Measurements from ENCODE around the gene CRISPLD2. TPM values are rescaled to one million over a fixed set of nuclear protein-coding genes. Genes with fewer than 3 reads are reported as not detected.
A peak's percentile ranks its signal among the peaks of the same experiment; 100 is the strongest.

Gene CRISPLD2
- total RNA-seq, 2 experiments from 2014 or later = 0.16 TPM; not detected in 1

DNA sequence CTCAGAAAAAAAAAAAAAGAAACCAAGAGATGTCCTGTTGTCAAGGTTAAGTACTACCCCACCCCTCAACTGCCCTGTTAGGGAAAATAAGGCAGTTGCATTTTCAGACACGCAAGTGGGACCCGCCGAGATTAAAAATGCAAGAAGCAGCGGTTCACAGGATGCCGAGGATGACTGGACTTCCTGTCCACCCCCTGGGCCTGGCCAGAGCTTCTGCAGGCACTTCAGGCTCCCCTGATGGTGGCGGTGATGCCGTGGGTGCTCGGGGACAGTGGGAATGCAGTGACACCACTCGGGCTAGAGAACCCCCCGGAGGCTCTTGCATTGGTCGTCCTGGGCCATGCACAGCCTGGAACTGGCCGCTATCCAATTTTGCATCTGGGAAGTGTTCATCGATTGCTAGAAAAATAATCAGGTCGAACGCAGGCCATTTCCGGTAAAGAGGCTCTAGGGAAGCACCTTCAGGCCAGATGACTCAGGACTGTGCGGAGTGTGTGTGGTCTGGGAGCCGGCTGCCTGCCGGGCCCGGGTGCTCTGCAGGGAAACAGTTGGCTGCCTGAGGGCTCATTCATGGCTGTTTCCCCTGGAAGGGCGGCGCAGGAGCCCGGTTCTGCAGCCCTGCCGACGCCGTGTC is 13.4 kb upstream of the CRISPLD2 start:
- peaks cover 5% of the 10 kb centered on the region for H3K27me3 Mint-ChIP-seq
- intact Hi-C loops (cut with micrococcal nuclease) = no loop called here
- DNase-seq (peak; percentile 11), ATAC-seq (no peak)
- no peak overlapping the region for H3K4me3 Mint-ChIP-seq
- peaks cover 15% of the 10 kb centered on the region for H3K4me1 Mint-ChIP-seq (ENCODE audit: low read depth)
- no peaks in the 10 kb centered on the region for H3K9me3 Mint-ChIP-seq
- TF ChIP-seq, protein P1, sequence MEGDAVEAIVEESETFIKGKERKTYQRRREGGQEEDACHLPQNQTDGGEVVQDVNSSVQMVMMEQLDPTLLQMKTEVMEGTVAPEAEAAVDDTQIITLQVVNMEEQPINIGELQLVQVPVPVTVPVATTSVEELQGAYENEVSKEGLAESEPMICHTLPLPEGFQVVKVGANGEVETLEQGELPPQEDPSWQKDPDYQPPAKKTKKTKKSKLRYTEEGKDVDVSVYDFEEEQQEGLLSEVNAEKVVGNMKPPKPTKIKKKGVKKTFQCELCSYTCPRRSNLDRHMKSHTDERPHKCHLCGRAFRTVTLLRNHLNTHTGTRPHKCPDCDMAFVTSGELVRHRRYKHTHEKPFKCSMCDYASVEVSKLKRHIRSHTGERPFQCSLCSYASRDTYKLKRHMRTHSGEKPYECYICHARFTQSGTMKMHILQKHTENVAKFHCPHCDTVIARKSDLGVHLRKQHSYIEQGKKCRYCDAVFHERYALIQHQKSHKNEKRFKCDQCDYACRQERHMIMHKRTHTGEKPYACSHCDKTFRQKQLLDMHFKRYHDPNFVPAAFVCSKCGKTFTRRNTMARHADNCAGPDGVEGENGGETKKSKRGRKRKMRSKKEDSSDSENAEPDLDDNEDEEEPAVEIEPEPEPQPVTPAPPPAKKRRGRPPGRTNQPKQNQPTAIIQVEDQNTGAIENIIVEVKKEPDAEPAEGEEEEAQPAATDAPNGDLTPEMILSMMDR (IDR thresholded peaks at IDR 0.05) = no peak
- no peak overlapping the region for H3K27ac Mint-ChIP-seq
- ChIA-PET POLR2A (no interaction called here), CTCF (no interaction called here)
- H3K36me3 Mint-ChIP-seq (ENCODE audit: low read depth) = no peaks in the 10 kb centered on the region

DNA sequence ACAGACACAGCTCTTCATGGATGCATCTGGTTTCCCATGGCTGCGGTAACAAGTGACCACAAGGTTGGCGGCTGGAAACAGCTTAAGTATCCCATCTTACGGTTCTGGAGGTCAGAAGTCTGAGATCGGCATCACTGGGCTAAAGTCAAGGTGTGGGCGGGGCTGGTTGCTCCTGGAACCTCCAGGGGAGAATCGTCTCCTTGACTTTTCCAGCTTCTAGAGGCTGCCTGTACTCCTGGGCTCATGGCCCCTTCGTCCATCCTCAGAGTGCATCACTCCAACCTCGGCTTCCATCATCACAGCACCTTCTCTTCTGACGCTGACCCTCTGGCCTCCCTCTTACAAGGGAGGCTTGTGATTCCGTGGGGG is 12.9 kb upstream of the CRISPLD2 start:
- intact Hi-C loops (cut with micrococcal nuclease) = no loop called here
- CTCF ChIA-PET = no interaction called here
- H3K4me1 Mint-ChIP-seq (ENCODE audit: low read depth) = peaks cover 15% of the 10 kb centered on the region
- no peaks in the 10 kb centered on the region for H3K9me3 Mint-ChIP-seq
- TF ChIP-seq, protein P1 (IDR thresholded peaks at IDR 0.05) = no peak
- no peaks in the 10 kb centered on the region for H3K36me3 Mint-ChIP-seq (ENCODE audit: low read depth)
- POLR2A ChIA-PET = no interaction called here
- ATAC-seq = no peak
- no peak overlapping the region for H3K27ac Mint-ChIP-seq
- peaks cover 5% of the 10 kb centered on the region for H3K27me3 Mint-ChIP-seq
- no peak for DNase-seq
- H3K4me3 Mint-ChIP-seq = no peak overlapping the region

DNA sequence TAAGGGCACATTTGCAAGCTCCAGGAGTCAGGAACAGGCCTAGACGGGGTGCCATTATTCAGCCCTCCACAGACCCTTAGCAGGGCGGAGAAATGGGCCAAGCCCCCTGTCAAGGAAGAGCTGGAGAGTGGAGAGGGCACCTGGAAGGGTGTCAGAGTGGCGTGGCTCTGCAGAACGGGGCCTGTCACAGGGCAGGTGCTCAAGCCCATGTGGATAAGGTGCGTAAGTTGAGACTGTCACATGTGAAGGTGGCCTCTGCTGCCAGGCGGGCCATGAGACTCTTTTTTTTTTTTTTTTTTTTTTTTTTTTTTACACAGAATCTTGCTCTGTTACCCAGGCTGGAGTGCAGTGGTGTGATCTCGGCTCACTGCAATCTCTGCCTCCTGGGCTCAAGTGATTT is 12.0 kb upstream of the CRISPLD2 start:
- ATAC-seq (no peak), DNase-seq (no peak)
- Mint-ChIP-seq H3K4me1 (ENCODE audit: low read depth) (peaks cover 15% of the 10 kb centered on the region), H3K27ac (no peak overlapping the region), H3K9me3 (no peaks in the 10 kb centered on the region), H3K36me3 (ENCODE audit: low read depth) (no peaks in the 10 kb centered on the region), H3K27me3 (peaks cover 5% of the 10 kb centered on the region), H3K4me3 (no peak overlapping the region)
- TF ChIP-seq, protein P1 (IDR thresholded peaks at IDR 0.05) = no peak
- ChIA-PET POLR2A (interaction anchor here (0.6 kb wide), 1 partner anchor 41 kb away, joined by 5 read pairs; no protein-coding TSS in a partner anchor), CTCF (interaction anchor here (1.1 to 1.3 kb wide), 2 partner anchors 11 to 163 kb away, joined by 3 read pairs; no protein-coding TSS in a partner anchor)
- intact Hi-C loops (cut with micrococcal nuclease) = no loop called here

DNA sequence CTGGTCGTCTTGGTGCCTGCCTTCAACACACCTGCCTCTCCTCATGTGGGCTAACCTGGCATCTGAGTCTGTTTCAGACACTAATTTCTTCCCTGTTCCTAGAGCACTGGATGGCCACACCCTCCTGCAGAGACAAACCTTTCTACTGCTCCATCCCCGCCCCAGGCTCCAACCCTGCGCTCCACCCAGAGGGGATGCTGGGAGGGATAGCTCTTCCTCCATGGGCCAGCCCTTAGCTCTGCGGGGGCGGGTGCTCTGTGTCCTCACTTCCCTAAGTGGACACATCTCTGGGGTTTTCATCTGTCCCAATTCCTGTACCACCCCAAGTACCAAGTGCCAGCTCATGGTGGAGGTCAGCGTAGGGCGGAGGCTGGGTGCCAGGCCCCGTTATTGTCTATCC is 11.0 kb upstream of the CRISPLD2 start:
- Mint-ChIP-seq H3K27ac (no peak overlapping the region), H3K27me3 (peaks cover 8% of the 10 kb centered on the region), H3K9me3 (no peaks in the 10 kb centered on the region), H3K36me3 (ENCODE audit: low read depth) (no peaks in the 10 kb centered on the region), H3K4me3 (no peak overlapping the region), H3K4me1 (ENCODE audit: low read depth) (peaks cover 15% of the 10 kb centered on the region)
- TF ChIP-seq, protein P1 (IDR thresholded peaks at IDR 0.05) = no peak
- DNase-seq = no peak
- ChIA-PET POLR2A (no interaction called here), CTCF (interaction anchor here (1.1 to 1.3 kb wide), 2 partner anchors 12 to 162 kb away, joined by 3 read pairs; no protein-coding TSS in a partner anchor)
- no peak for ATAC-seq
- intact Hi-C loops (cut with micrococcal nuclease) = no loop called here

DNA sequence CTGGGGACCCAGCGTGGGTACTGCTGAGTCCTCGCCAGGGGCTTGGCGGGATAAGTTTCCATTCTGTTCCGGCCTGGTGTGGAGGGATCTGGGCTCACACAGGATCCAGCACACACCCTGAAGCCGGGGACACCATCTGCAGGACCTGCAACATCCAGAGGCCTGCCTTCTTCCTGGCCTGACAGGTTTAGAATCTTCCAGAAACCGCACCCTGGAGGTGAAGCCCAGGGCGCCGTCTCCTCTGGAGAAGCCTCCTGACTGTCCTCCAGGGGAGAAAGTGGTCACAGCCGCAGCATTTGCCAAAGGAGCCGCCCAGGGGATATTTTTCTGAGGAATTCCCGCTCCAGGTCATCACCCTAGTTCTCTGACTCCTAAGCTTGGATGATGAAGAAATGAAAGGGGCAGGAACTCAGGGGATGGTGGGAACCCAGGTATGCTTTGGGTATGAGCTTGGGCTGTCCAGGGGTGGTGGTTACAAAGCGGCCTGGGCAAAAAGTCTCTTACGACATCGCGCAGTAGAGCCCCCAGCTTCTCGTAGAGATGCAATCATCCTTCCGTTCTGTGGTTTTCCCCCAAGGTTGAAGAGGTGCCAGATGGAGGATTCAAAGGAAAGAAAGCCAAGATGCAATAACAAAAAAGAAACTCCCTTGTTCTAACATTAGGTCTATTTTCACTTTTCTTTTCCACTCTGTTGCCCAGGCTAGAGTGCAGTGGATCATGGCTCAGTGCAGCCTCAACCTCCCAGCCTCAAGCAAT is 9.1 kb upstream of the CRISPLD2 start:
- Mint-ChIP-seq H3K4me3 (no peak overlapping the region), H3K36me3 (ENCODE audit: low read depth) (no peaks in the 10 kb centered on the region), H3K27ac (no peak overlapping the region), H3K4me1 (ENCODE audit: low read depth) (peaks cover 15% of the 10 kb centered on the region), H3K9me3 (no peaks in the 10 kb centered on the region), H3K27me3 (peaks cover 7% of the 10 kb centered on the region)
- POLR2A ChIA-PET = interaction anchor here (1.1 kb wide), 1 partner anchor 11 kb away, joined by 3 read pairs; no protein-coding TSS in a partner anchor
- DNase-seq = peak; percentile 54
- intact Hi-C loops (cut with micrococcal nuclease) = no loop called here
- CTCF ChIA-PET = interaction anchor here (1.2 kb wide), 2 partner anchors 141 to 160 kb away, joined by 3 to 5 read pairs; no protein-coding TSS in a partner anchor
- TF ChIP-seq, protein P1 (IDR thresholded peaks at IDR 0.05) = no peak
- peak; percentile 81 for ATAC-seq

All from activated CD8-positive, alpha-beta T cell treated with anti-CD3 and anti-CD28 coated beads for 36 hours (primary cell).